HG03442 (cell line): ENCODE data around the gene AFAP1.

Experiments
- ATAC-seq: cut with Tn5 transposase; IDR thresholded peaks from one replicate; pipeline ENCODE4 v1.9.1; 2021; ENCODE audit warnings: mild to moderate bottlenecking, moderate library complexity; ENCODE audit not compliant: unreplicated experiment

Gene AFAP1

DNA sequence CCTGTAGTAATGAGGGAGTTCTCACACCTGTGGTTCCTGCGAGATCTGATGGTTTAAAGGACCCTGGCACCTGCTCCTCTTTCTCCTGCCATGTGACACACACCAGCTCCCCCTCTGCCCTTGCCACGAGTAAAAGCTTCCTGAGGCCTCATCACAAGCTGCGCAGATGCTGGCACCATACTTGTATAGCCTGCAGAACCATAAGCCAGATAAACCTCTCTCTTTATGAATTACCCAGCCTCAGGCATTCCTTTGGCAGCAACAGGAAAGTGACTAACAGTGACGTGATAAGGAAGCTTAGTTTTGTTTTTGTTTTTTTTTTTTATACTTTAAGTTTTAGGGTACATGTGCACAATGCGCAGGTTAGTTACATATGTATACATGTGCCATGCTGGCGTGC, 130.9 kb downstream of the AFAP1 start:
- ATAC-seq = no peak

DNA sequence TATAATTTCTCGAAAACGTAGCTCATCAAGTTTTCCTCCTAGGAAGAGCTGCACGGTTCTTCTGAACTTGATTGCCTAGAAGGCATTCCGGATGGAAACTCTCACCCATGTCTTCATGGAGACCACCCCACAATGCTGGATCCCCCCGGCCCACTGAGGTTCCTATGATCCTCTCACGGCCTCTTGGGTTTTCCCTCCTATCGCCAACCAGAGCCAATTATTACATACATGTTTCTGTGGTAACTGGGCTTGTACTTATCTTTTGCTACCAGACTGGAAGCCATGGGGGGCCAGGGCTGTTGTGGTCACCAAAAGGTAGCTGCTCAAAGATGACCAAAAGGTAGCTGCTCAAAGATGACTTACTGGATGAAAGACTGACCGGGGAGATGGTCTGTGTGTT, 131.5 kb downstream of the AFAP1 start:
- no peak for ATAC-seq

DNA sequence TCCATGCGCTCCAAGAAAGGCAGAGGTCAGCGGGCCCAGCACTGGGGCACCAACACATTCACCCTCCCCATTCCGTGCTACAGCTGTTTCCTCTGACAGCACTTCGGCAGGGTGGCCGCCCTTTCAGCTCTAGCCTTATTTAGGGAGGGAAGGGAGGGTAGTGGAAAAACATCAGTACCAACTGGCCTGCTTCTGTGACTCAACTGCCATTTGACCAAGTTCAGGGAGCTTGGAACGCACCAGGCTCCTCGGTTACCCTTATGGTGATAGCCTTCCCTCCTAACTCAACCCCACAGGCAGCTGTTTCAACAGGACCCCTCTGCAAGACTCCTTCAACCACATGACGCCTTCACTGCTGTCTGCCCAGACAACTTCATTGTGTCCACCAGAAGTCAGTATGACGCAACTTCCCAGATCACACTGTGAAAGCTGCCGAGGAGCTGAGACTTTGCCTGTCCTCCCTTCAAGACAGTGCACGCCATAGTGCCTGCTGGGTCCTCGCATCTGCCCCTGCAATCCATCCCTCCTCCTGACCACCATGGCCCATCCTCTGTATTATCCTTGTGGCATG, 132.2 kb downstream of the AFAP1 start:
- ATAC-seq = no peak

GRCh38 chr4:7806338-7807090, 133.1 kb downstream of the AFAP1 start:
- ATAC-seq = no peak

DNA sequence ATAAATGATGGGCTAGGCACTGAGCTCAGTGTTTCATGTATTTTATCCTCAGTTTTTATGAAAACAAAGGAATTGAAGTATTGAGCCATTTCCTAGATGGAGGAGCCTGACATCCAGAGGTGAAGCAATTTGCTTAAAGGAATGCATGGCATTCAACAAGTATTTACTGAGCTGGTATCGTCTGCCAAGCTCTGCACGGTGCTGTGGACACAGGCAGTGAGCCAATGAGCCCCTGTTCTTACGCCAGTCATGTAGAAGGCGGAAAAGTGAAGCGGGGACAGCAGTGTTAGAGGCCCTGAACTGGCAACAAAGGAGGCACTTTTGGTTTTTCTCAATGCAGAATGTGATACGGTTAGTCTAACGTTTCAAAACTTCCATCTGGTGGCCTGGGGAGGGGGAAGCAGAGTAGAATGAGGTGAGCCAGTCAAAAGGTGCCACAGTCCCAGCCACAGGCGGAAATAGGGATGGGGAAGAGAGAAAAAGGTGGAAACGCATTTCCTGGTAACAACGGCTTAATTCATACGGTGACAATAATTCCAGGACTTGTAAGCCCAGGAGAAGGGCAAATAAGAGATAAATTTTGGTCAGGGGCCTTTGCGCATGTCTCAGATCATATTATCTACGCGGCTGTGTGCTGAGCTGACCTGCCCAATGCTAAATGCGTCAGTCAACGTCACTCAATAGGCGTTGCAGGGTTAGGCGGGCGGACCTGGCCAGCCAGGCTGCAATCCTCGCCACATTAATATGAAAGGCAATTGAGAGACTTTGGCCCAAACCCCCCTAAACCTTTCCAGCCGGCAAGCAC, 133.9 kb downstream of the AFAP1 start:
- no peak for ATAC-seq

DNA sequence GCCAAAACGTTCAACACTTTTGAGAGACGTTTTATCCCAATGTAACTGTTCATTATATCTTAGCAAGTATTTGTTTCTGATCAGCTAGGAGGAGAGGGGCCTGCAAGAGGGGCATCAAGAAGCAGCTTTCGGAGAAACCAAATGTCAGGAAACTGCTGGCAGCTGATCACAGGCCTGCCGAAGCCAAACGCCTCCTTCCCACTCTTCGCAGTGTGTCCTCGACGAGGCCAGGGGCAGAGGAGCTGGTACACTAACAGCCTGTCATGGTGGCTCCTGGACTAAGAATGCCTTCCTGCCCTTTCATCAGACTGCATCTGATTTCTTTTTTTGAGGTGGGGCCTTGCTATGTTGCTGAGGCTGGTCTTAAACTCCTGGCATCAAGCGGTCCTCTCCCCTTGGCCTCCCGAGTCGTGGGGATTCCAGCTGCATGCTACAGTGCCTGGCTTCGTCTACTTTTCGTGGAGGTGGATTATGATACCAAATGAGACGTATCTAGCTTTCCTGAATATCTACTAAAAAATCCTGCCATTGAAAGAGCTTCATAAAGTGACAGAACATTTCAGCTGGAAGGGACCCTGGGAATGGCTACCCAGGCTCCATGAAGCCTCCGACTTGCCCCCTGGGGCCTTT, 134.8 kb downstream of the AFAP1 start:
- no peak for ATAC-seq

GRCh38 chr4:7803992-7804755, 135.5 kb downstream of the AFAP1 start:
- no peak for ATAC-seq

DNA sequence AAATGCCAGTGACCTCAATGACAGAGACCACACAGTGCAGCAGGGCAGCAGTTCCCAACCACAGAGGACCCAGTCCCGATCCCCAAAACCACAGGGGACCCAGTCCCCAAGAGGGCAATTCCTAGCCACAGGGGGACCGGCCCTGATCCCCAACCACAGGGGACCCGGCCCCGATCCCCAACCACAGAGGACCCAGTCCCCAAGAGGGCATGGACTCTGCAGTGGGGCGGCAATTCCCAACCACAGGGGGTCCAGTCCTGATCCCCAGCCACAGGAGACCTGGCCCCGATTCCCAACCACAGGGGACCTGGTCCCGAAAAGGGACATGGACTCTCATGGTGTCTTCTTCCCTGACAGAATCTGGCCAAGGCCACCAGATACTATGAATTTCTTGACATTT, 136.3 kb downstream of the AFAP1 start:
- no peak for ATAC-seq

- ATAC-seq = peak; percentile 79
Observed at GRCh38 chr4:7802093-7802726, 137.5 kb downstream of the AFAP1 start.

GRCh38 chr4:7801641-7802040, 138.0 kb downstream of the AFAP1 start:
- ATAC-seq = no peak

- no peak for ATAC-seq
Observed at GRCh38 chr4:7801001-7801400, 138.7 kb downstream of the AFAP1 start.

DNA sequence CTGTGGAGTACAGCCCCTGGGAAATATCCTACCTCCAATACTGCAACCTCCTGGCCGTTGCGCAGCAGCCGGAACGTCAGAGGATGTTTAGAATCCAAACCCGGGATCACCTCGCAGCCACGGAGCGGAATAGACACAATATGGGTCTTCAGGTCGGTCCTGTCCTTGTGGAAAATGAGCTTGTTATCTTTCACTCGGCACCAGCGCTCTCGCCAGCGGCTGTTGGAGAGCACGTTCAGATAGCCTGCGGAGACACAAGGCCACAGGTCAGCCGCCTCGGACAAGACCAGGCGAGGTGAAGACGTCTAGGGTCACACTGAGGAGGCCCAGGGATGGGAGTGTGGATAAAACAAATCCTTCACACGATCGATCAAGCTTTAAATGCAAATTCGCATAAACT, 139.3 kb downstream of the AFAP1 start:
- ATAC-seq = no peak

DNA sequence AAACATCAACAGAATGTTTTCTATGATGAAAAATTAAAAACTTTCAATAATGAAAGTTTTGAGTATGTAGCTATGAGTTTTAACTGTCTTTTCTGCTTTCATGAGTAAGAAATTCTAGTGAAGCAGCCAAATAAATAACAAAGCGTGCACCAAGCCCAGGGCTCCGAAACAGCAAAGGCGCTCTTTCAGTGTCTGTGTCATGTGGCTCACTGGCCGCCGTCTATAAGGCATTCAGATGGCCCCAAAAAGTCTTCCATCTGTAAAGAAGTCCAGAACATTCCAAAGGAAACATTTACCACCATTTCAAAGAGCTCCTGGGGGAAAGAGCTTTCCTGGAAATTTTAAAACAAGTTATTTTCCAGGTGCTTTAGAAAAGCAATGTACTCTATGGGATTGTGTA, 139.9 kb downstream of the AFAP1 start:
- no peak for ATAC-seq

GRCh38 chr4:7799306-7799705, 140.4 kb downstream of the AFAP1 start:
- no peak for ATAC-seq

DNA sequence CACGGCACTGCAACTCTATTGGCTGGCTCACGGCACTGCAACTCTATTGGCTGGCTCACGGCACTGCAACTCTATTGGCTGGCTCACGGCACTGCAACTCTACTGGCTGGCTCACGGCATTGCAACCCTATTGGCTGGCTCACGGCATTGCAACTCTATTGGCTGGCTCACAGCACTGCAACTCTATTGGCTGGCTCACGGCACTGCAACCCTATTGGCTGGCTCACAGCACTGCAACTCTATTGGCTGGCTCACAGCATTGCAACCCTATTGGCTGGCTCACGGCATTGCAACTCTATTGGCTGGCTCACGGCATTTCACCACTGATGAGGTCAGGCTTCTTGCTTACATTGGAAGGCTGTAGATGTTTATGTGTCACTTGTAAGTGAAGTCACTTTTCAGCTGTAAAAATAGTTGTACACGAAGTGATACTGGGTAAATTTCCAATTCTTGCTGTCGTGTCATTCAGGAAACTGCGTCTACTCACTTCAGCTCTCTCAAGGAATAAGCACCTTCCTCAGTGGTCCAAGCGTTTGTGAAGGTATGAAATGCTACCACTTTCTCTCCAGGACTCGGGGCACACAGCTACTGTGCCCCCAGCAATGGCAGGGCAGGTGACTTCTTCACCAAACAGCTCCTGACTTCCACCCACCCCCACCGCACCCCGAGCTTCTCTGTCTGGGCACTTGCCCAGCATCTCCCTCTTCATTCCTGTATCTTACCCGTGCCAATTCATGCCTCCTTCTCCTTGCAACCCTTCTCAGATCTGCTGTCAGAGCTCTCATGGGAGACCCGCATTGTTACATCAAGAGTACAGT, 141.3 kb downstream of the AFAP1 start:
- ATAC-seq = no peak

DNA sequence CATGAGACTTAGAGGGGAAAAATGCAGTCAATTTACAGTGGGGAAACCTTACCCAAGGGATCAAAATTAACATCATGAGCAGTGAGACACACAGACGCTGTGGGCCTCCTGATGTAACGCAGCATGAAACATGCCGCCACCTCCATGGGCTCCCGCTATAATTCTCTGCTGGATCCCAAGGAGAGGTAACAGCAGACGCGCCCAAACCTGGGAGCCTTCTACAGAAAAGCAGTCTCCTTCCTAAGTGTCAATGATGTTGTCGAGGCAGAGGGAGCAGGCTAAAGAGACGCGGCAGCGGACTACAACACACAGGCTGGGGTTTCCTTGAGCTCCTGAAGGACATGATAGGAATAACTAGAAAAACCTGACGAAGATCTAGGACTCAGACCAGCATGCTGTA, 142.3 kb downstream of the AFAP1 start:
- no peak for ATAC-seq

GRCh38 chr4:7795983-7796382, 143.7 kb downstream of the AFAP1 start:
- ATAC-seq = no peak

DNA sequence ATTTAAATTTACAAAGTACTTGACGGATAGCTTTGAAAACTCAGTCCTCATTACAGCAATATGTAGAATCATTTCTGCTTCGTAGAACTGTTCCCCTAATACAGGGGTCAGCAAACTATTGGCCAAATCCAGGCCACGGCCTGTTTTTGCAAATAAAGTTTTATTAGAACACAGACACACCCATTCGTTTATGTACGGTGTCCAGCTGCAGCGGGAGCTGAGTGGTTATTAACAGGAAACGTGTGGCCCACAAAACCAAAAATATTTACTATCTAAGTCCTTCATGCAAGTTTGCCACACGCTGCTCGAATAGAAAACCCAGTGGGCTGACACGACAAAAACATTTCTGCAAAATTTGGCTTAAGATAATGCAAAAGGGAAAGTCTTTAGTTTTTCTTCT, 146.5 kb downstream of the AFAP1 start:
- ATAC-seq = no peak

- peak; percentile 69 for ATAC-seq
Observed at GRCh38 chr4:7792616-7793015, 147.0 kb downstream of the AFAP1 start.

DNA sequence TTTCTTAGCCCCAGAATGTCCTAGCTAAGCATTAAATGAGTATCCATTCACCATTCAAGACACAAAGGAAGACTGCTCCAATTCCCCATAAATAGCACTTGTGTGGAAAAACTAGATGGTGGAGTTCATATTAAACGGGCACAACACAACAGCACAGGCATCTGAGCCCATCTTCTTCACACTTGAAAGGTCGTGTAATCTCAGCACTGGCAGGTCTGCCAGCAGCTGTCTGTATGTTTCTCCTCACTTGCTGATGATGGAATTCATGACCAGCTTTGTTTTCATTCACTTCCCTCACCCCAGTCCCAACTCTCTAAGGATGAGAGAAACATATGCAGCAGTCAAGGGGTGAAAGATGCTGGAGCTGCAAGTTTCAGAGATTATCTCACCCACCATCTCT, 148.7 kb downstream of the AFAP1 start:
- ATAC-seq = no peak
